OCI-M1 (cell line): ENCODE data around the gene CCDC170.

Experiments used
- DNase-seq: peaks from one replicate; lab custom pipeline; 2025; lab: John Stamatoyannopoulos, UW

The CCDC170 gene

DNA sequence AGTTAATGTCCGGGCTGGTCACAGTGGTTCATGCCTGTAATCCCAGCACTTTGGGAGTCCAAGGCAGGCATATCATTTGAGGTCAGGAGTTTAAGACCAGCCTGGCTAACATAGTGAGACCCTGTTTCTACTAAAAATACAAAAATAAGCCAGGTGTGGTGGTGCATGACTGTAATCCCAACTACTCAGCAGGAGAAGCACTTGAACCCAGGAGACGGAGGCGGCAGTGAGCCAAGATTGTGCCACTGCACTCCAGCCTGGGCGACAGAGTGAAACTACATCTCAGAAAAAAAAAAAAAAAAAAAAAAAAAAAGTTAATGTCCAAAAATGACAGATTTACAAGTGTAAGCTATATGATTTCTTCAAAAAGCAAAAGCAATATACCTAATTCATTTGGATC, 124.9 kb downstream of the CCDC170 start:
- DNase-seq = no peak

DNA sequence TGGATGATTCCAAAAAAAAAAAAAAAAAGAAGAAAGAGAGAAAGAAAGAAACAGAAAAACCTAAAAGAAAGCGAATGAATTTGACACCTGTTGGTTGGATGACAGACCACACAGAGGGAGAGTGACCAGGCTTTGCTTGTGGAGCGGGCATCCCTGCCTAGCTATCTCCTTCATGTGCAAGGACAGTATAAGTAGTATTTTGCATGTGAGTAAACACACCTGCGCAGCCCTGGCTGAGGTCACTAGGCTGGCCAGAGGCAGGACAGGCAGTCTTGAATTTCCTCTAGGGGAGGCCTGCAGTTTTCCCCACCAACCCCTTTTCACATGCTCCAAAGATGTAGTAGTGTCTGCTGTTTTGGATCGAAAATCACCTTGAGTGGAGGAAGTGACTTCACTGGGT, 126.4 kb downstream of the CCDC170 start:
- DNase-seq = no peak

DNA sequence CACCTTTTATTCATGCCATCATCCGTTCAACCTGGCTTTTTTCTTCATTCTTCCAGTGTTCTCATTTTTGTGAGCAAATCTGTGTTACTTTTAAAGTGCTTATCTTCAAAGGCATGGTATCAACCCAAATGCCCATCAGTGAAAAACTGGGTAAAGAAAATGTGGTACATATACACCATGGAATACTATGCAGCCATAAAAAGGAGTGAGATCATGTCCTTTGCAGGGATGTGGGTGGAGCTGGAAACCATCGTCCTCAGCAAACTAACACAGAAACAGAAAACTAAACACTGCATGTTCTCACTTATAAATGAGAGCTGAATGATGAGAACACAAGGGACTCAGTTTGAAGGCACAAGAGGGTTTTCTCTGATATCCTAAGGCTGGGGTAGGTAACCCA, 130.3 kb downstream of the CCDC170 start:
- DNase-seq = no peak

DNA sequence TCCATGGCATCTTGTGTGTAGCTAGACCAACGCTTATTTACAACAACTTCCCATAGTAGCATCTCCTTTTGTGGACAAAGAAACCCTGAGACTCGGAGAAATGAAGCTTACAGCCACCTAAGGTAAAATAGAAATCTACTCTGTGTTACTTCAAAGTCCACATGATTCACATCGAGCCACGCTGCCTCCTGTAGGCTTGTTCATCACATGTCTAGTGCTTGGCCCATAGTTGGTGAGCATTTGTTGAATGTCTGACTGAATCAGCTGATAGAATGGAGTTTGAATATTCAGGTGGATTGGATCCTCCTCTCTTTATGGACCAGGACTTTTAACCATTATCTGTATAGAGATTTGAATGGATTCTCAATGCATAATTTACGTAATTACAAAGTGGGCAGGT, 130.7 kb downstream of the CCDC170 start:
- no peak for DNase-seq

DNA sequence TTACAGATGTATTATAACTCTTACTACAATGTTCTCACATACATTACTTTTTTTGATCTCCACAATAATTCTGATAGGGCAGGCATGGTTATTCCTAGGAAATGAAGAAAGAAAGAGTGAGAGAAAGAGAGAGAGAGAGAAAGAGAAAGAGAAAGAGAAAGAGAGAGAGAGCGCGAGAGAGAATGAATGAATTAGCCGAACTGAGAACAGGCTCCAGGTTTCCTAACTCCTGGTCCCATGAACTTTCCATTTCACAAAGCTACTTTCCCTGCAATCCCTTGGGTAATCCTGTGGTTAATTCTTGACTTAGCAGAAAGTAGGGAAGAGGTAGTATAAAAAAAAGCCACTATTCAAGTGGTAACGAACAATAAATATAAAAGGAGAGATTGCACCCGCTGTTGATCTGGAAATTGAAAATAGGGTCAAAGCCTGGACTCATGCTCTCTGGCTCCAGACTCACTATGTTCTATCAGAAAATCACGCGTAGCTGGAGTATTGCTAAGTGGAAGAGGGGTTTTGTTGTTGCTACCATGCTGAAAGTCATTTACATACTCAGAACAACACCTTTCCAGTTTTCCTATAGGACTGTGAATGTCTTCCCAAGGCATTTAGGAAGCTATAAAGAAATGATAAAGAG, 131.2 kb downstream of the CCDC170 start:
- no peak for DNase-seq

DNA sequence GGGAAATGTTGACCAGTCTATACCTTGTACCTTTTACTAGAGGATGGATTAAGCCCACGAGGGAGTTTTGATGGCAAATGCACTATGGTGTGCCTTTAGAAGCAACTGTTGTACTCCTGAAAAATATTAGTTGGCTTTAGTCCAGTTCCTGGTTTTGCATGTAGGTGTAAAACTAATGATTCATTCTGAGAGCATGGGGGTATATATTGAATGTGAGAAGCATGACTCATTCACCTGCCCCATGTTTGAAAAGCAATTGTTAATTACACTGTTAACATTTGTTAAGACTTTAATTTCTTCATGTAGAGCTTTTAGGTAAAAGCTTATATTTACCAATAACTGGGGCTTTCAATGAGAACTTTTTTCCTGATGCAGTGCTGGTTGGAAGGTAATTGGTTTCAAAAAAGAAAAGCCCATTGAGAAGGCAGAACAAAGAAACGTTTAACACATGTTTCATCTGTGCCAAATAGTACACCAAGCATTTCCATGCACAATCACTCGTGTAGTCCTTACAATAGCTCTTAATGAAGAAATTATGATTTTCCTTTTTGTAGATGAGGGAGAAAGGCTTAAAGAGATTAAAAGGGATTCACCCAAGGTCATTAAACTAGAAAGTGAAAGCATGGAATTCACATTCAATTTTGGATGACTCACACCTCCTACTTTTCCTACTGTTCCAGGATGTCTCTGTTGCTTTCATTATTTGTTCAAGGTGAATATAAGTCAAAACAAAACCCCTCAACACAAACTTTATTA, 134.1 kb downstream of the CCDC170 start:
- no peak for DNase-seq

DNA sequence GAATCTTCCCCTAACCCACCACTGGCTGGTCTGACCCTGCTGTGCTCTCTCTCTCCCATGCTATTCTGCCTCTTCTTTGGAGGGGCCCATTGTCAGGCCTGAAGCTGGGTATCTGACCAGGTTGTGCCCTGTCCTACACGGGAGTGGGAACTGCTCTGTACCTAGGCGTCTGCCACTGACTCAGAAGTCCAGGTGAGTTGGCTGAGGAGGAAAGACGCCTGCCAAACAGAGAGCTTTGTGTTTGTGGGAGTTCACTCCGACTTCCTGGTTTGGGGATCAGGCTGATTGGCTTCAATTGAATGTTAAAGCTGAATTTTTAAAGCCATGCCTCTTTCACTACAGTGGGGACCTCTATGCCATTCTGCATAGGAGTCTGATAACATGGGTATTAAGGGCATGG, 136.0 kb downstream of the CCDC170 start:
- no peak for DNase-seq

DNA sequence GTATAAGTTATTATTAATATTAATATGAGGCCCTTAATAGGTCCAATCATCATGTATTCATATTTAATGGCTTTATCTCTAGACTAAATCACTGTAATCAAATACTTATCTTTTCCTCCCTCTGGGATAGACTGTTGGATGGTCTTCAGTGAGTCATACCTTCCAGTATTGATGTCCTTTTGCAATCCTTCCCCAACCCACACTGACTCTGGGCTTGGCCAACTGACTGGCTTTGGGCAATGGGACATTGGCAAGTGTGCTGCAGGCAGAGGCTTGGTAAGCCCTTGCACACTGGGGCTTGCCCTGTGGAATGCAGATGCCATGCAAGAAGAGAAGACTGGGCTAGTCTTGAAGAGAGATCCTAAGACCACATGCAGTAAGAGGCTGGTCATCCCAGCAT, 136.6 kb downstream of the CCDC170 start:
- DNase-seq = no peak

DNA sequence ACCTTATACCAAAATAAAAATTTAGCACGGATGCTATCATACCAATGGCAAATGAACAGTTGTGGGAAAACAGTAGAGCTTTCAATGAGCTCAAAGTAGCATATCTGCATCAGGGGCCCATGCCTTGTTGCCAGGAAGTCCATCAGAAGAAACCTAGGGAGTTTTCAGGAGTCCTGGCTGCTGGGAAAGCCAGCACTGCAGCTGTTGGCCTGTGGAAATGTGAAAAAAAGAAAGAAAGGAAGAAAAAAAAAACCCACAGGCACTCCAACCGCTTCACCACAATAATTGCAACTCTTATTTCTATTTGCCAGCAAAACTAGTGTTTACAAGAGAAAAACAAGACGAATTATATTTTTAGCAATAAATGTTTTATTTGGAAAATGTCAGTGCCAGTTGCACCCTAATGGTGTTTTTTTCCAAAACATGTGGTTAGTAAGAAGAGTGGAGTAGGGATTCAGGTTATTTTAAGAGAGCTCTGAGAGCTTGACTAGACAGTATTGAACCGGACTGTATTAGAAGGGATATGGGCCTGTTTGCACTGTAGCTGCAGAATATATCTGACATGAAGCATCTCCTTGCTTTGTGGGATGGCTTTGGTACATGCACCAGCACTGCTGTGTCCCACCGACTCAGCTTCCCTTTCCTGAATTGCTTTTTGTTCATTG, 137.3 kb downstream of the CCDC170 start:
- DNase-seq = no peak

DNA sequence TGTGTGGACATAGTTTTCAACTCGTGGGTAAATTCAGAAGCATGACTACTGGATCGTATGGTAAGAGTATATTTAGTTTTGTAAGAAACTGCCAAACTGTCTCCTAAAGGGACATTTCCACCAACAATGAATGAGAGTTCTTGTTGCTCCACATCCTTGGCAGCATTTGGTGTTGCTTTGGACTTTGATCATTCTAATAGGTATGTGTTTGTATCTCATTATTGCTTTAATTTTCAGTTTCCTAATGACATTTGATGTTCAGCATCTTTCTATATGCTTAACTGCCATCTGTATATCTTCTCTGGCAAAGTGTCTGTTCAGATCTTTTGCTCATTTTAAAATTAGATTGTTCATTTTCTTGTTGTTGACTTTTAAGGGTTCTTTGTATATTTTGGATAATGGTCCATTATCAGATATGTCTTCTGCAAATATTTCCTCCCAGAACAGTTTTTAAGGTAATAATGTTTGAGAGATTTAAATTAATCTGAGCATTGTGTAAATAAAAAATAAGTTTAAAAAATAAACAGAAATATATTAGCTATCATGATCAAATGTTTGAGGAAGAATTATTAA, 138.7 kb downstream of the CCDC170 start:
- DNase-seq = no peak

DNA sequence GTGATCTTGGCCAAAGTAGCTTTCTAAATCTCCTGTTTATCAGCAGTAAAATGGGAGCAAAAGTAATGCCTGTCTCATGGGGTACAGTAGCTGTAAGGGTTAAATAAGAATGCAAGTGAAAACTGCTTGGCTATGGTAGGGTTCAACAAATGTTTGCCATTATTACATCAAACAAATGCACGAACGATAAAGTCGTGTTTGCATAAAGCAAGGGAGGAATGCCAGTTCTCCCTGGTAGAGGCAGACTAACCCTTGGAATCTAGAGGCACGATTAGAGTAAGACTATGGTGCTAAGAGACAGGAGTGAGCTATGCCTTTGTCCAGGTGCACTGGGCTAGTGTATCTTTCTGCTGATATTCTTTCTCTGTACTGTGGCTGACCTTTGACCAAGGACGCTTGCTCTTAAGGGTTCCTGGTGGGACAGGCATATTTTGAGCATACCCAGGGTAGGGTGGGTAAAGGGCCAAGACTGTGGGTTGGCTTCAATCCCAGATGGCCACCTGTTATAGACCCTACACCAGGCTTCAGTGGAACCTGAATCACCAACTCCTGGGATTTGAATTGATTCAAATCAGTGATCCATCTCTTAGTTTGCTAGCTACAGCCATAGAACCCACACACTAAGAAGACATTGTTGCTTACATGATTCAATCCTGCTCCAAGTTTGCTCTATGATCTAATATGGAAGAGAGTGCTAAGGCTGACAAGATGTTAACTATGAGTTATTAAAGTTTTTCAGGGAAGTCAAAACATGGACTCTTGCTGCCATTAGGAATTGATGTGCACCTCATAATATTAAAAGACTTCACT, 139.9 kb downstream of the CCDC170 start:
- no peak for DNase-seq

DNA sequence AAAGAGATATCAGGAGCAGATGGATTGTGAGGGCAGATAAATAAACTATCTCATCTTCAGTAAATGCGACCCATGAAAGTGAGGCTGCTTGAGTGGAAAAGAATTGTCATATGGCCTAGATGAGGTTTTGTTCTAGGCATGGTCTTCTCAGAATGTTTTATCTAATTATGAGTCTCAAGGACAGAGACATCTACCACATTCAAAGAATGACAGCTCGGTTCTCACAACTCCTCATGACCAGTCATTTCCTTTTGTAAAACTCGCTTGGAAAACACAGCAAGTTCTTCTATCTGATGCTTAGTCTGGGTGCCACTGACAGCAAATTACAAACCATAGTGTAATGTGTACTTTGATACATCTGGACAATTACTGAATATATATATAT, 140.5 kb downstream of the CCDC170 start:
- DNase-seq = no peak

DNA sequence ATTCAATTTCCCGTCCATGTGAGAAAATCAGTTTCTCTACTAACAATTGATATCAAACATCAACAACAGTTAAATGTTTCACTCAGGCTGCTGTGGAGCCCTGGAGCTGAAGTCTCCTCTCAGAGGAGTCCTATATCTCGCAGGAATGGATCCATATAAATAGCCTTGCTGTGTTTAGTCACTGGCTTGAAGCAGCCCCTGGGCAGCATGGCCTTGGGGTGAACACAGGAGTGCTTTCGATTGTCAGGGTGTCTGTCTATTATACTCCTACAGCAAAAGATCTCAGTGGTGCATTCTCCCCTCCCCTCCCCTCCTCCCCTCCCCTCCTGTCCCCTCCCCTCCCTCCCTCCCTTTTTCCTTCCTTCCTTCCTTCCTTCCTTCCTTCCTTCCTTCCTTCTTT, 141.9 kb downstream of the CCDC170 start:
- DNase-seq = no peak

DNA sequence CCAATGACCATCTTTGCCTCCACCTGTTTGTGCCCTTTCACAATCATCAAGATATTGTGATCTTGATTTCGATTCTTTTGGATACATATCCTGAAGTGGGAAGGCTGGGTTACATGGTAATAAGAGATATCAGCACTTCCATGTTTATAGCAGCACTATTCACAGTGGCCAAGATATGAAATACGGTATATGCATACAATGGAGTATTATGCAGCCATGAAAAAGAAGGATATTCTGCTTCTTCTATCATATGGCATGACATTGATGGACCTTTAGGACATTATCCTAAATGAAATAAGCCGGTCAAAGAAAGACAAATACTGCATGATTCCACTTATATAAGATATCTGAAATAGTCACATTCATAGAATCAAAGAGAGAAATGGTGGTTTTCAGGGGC, 144.0 kb downstream of the CCDC170 start:
- no peak for DNase-seq

DNA sequence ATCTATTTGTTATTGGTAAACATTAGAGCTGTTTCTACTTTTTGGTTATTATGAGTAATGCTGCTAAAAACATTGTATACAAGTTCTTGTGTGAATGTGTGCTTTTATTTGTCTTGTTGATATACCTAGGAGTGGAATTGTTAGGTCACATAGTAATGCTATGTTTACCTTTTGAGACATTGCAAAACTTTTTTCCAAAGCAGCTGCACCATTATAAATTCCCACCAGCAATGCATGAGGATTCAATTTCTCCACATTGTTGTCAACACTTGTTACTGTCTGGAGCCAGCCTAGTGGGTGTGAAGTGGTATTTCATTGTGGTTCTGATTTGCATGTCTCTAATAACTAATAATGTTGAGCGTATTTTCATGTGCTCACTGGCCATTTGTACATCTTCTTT, 145.9 kb downstream of the CCDC170 start:
- DNase-seq = no peak

DNA sequence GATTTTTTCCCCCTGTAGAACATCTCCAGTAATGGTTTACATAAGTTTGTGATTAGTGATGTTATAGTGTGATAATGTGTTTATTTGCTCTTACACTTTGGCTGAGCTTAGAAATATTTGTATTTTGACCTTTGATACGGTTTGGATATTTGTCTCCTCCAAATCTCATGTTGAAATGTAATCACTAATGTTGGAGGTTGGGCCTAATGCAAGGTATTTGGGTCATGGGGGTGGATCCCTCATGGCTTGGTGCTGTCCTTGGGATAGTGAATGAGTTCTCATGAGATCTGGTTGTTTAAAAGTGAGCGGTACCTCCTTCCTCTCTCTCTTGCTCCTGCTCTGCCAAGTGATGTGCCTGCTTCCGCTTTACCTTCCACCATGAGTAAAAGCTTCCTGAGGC, 147.2 kb downstream of the CCDC170 start:
- DNase-seq = no peak

DNA sequence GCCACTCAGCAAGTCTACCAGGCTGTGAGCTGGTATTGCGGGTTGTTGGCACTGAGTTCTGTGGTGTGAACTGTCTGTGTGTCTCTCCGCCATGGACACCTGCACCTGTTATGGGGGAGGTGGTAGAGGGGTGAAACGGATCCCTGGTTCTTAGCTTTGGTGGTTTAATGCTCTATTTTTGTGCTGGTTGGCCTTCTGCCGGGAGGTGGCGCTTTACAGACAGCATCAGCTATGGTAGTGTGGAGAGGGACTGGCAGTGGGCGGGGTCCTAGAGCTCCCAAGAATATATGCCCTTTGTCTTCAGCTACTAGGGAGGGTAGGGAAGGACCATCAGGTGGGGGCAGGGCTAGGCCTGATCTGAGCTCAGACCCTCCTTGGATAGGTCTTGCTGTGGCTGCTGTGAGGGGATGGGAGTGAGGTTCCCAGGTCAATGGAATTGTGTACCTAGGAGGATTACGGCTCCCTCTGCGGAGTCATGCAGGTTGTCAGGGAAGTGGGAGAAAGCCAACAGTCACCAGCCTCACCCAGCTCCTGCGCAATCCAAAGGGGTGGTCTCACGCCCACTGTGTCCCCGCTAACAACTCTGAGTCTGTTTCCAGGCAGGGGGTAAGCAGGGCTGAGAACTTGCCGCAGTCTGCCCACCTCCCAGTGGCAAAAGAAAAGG, 154.3 kb downstream of the CCDC170 start:
- DNase-seq = no peak

DNA sequence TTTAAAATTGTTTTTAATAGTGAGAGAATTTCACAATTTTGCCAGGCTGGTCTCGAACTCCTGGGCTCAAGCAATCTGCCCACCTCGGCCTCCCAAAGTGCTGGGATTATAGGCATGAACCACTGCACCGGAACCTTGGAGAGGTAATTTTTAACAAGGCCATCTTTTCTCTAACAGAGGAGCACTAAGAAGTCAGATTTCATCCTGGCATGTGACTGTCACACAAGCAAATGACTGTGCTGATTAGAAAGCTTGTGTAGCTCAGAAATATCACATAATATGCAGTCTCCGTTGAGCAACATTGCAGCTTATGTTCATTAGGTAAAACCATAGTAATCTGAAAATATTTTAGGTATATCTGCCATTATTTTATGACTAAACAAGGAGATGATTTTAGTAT, 156.0 kb downstream of the CCDC170 start:
- DNase-seq = peak; percentile 6

DNA sequence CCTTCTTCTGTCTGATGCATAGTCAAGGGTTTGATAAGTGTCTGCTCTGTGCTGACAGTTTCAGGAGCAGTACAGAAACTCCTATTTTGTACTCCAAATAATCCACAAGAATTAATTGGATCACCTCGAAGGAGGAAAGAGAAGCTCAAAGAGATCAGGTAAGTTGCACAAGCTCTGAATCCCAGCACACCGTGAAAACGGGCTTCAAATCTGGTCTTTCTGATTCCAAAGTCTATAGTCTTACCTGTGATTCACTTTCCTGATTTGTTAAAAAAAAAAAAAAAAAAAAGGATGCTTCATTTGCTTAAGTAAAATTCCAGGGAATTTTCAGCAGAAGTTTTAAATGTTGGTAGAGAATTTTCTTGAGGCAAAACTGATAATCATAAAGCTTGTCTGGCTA, 157.8 kb downstream of the CCDC170 start:
- no peak for DNase-seq

DNA sequence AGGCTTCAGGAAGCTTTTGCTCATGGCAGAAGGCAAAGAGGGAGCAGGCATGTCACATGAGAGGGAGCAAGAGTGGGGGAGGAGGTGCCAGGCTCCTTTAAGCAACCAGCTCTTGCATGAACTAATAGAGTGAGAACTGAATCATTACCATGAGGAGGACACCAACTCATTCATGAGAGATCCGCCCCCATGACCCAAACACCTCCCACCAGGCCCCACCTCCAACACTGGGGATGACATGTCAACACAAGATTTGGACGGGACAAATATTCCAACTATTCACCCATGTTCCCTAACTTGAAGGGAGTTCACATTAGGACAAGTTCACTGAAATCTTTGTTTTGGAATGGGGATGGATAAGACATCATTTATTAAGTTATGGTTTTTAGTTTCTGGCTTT, 158.5 kb downstream of the CCDC170 start:
- DNase-seq = no peak

DNA sequence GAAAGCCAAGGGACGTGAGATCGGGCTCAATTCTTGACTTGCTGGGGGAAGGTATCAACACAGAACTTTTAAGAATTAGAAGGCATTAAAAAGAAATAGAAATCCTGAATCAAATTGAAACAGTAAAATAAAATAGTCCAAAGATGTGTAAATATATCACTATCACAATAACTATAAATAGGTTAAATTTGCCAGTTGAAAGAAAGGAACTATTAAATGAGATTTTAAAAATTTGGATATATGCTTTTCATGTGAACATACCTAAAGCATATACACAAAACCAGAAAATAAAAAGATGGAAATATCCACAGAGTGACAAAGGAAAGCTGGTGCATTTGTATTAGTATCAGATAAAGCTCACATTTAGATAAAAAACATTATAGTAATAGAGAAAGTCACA, 161.3 kb downstream of the CCDC170 start:
- DNase-seq = no peak

DNA sequence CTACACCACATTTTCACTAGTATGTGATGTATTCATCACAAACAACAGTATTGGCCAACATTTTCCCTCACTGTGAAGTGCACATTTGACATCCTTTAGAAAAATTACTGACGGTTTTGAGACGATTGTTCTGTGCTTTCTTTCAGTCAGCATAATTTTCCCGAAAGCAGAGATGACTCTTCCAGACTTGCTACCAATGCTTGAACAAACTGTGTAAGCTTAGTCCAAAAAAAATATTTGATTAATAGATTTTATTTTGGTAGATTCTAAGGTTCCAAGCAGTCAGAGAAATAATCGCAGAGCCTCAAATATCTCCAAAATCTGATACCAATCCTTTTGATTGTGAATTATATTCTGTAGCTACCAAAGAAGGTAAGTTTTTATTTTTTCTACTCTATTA, 162.6 kb downstream of the CCDC170 start:
- no peak for DNase-seq
